ENCODE data around the gene ABCF1. TPM values are rescaled to one million over a fixed set of nuclear protein-coding genes. Genes with fewer than 3 reads are reported as not detected.

Gene ABCF1
- total RNA-seq, 3 donors from 2014 or later, result 43.0 to 56.0 (median 45.8) TPM

GRCh38 chr6:30612687-30613248 lies 41.5 kb downstream of the ABCF1 start:
- Histone ChIP-seq H3K9me3 (no peaks in the 10 kb centered on the region), H3K4me3 (no peak overlapping the region), H3K4me1 (ENCODE audit: low read depth) (peaks cover 26% of the 10 kb centered on the region), H3K36me3 (ENCODE audit: low read depth) (no peaks in the 10 kb centered on the region)
- DNase-seq (no peak), ATAC-seq (no peak)
- intact Hi-C loops (cut with DNase I, micrococcal nuclease), result no loop called here
- TF ChIP-seq, protein P1, sequence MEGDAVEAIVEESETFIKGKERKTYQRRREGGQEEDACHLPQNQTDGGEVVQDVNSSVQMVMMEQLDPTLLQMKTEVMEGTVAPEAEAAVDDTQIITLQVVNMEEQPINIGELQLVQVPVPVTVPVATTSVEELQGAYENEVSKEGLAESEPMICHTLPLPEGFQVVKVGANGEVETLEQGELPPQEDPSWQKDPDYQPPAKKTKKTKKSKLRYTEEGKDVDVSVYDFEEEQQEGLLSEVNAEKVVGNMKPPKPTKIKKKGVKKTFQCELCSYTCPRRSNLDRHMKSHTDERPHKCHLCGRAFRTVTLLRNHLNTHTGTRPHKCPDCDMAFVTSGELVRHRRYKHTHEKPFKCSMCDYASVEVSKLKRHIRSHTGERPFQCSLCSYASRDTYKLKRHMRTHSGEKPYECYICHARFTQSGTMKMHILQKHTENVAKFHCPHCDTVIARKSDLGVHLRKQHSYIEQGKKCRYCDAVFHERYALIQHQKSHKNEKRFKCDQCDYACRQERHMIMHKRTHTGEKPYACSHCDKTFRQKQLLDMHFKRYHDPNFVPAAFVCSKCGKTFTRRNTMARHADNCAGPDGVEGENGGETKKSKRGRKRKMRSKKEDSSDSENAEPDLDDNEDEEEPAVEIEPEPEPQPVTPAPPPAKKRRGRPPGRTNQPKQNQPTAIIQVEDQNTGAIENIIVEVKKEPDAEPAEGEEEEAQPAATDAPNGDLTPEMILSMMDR (IDR thresholded peaks at IDR 0.05), result no peak

DNA sequence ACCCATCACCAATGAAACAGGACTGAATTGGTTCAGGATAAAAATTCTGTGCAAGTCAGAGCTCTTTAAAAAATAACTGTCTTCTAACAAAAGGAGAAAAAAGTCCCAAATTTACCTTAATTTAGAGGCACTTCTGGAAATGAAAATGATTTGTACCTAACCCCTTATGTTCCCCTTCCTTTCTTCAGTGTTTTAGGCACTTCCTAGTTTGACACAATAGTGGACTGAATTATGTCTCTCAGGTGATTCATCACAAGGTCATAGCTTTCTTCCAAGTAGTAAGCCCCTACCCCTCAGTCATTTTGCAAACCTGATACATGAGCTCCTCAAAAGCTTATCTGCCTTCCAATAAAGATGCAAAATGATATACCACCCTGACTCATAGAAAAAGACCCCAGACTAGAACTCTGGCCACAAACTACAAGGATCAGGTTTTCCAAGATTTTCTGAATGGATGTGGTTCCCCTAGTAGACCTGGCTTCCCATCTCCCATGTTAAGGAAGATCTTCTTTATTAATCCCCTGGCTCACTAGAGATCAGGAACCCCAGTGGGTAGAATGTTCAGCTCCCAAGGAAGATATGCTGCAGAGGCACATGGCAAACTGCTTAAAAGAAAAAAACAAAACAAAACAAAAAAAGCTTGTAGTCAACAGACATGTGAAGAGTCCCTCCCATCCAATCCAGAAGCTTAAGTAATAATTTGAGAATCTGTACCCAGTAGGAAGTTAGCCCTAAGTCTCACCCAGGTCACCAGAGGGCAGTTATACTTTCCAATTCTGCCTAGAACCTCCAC lies 42.2 kb downstream of the ABCF1 start:
- H3K9me3 ChIP-seq, result no peaks in the 10 kb centered on the region
- TF ChIP-seq, protein P1 (IDR thresholded peaks at IDR 0.05), result no peak
- DNase-seq (no peak), ATAC-seq (no peak)
- H3K4me3 ChIP-seq, result no peak overlapping the region
- no peaks in the 10 kb centered on the region for H3K36me3 ChIP-seq (ENCODE audit: low read depth)
- intact Hi-C loops (cut with DNase I, micrococcal nuclease), result no loop called here
- H3K4me1 ChIP-seq (ENCODE audit: low read depth), result peaks cover 27% of the 10 kb centered on the region

DNA sequence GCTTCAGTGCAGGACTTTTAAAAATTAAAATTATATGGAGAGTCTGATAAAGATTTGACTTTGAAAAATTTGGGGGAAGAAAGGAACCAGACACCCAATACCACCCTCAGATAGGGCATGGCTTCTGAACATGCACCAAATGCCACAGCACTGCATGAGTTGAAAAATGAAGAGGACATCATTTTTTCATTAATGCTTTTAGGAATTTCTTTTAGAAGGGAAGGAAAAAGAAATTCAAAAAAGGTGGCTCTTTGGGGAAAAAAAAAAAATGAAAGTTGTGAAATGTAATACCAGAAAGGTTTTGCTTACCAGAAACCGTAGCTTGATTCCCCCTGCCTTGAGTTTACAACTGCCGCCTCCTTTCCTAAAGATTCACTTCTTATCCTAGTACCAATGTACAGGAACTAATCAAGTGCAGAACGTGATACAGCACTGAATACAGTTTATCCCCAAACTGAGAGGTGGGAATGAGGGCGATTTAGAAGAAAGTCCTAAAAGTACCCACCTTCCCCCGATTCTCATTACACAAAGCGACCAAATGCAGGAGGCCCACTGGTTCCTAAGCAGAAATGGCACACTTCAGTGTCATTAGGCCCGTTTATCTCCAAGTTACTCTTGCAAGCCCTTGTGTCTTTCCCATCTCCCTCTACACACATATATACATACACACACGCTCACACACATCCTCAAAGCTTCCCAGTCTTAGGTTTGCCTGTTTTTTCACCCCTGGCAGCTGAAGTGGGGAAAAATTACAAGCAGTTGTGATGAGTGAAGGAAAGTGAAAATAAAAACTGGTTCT lies 43.0 kb downstream of the ABCF1 start:
- Histone ChIP-seq H3K4me1 (ENCODE audit: low read depth) (peaks cover 34% of the 10 kb centered on the region), H3K9me3 (no peaks in the 10 kb centered on the region), H3K4me3 (peak overlapping the region; percentile 2), H3K36me3 (ENCODE audit: low read depth) (no peaks in the 10 kb centered on the region)
- ATAC-seq, result no peak
- TF ChIP-seq, protein P1 (IDR thresholded peaks at IDR 0.05), result no peak
- intact Hi-C loops (cut with DNase I, micrococcal nuclease), result no loop called here
- DNase-seq, result no peak

GRCh38 chr6:30614843-30615218 lies 43.6 kb downstream of the ABCF1 start:
- Histone ChIP-seq H3K4me3 (peak overlapping the region; percentile 73), H3K9me3 (no peaks in the 10 kb centered on the region), H3K4me1 (ENCODE audit: low read depth) (peaks cover 34% of the 10 kb centered on the region), H3K36me3 (ENCODE audit: low read depth) (no peaks in the 10 kb centered on the region)
- ATAC-seq (peak; percentile 67), DNase-seq (peak; percentile 67 to 94 (median 72))
- intact Hi-C loops (cut with DNase I, micrococcal nuclease), result no loop called here
- TF ChIP-seq, protein P1 (IDR thresholded peaks at IDR 0.05), result no peak

DNA sequence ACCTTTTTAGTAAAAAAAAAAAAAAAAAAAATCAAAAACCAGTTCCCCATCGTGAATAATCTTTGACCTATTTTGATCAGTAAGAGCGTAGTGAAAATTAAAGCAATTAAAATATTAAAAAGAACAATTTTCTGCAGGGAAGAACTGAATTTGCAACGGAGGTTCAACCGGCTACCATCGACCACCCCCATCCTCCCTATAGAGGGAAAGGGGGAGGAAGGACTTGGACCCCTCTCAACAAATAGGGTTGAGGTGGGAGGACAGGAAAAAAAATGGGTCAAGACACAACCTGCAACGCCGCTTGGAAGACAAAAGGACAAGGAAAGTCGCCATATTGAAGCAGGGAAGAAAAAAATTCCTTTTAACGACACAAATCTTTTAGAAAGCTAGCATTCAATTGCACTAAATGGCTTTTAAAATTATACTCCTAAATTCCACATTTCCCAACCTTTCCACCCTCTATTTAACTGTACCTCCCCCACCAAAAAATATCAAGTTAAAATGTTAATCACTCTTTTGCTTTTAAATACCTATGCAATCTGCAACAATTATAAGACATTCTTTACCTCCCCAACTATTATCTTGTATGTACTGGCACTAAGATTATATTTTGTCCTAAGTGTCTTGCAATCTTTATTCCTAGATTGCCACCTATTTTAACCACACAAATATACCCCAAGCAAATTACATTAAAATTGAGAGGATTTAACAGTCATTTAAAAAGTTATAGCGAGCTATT lies 44.1 kb downstream of the ABCF1 start:
- H3K4me1 ChIP-seq (ENCODE audit: low read depth), result peaks cover 34% of the 10 kb centered on the region
- peak overlapping the region; percentile 73 for H3K4me3 ChIP-seq
- ATAC-seq (no peak), DNase-seq (peak in 1 of 3 donors; percentile 44)
- intact Hi-C loops (cut with DNase I, micrococcal nuclease), result no loop called here
- no peaks in the 10 kb centered on the region for H3K36me3 ChIP-seq (ENCODE audit: low read depth)
- H3K9me3 ChIP-seq, result no peaks in the 10 kb centered on the region
- TF ChIP-seq, protein P1 (IDR thresholded peaks at IDR 0.05), result no peak
